ENCODE data around the gene TMEM209.

DNA sequence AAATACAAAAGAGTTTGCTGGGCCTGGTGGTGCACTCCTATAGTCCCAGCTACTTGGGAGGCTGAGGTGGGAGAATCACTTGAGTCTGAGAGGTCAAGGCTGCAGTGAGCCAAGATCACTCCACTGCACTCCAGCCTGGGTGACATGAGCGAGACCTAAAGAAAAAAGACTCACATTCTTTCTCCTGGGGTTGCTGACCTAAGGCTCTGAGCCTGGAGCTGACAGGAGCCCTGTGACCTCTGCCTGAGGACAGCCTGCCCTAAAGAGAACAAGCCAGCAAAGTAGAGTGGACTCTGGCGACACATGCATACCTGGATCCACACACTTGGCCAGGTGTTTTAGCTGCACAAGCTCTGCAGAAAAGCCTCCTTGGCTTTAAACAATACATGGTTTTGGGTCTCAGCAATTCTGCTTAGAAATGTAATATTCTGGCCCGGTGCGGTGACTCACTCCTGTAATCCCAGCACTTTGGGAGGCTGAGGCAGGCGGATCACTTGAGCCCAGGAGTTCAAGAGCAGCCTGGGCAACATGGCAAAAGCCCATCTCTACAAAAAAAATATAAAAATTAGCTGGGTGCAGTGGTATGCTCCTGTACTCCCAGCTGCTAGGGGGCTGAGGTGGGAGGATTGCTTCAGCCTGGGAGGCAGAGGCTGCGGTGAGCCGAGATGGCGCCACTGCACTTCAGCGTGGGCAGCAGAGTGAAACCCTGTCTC is 58.4 kb downstream of the TMEM209 start:
- TF ChIP-seq EZH2 (IDR thresholded peaks at IDR 0.05; ENCODE audit: low read depth), result no peak
- TF ChIP-seq, protein P1, sequence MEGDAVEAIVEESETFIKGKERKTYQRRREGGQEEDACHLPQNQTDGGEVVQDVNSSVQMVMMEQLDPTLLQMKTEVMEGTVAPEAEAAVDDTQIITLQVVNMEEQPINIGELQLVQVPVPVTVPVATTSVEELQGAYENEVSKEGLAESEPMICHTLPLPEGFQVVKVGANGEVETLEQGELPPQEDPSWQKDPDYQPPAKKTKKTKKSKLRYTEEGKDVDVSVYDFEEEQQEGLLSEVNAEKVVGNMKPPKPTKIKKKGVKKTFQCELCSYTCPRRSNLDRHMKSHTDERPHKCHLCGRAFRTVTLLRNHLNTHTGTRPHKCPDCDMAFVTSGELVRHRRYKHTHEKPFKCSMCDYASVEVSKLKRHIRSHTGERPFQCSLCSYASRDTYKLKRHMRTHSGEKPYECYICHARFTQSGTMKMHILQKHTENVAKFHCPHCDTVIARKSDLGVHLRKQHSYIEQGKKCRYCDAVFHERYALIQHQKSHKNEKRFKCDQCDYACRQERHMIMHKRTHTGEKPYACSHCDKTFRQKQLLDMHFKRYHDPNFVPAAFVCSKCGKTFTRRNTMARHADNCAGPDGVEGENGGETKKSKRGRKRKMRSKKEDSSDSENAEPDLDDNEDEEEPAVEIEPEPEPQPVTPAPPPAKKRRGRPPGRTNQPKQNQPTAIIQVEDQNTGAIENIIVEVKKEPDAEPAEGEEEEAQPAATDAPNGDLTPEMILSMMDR (conservative IDR thresholded peaks at IDR 0.05), result no peak
